Activated CD8-positive, alpha-beta memory T cell treated with anti-CD3 and anti-CD28 coated beads, Interleukin-2, amount 10 ng/mL, durations not matched to agents 7 days and 5 days (primary cell): ENCODE results near the gene GOLGA6A. TPM values are rescaled to one million over a fixed set of nuclear protein-coding genes. Genes with fewer than 3 reads are reported as not detected.
"Not testable (repeated sequence)": the region's sequence is repeated elsewhere in the genome, so short reads cannot be mapped to it uniquely, and the experiment has no call there.

ENCODE experiments used
- ATAC-seq: fragments of 150-1000 bp; cut with Tn5 transposase; one replicate; pipeline ENCODE4 v1.10.0; 2021; ENCODE audit warnings: moderate library complexity
- CTCF ChIA-PET: fragments of 350-600 bp; sonication (Branson Sonifier 250); formaldehyde crosslinking; loops from one replicate; lab custom pipeline; 2021; ENCODE audit warnings: antibody characterized with exemption; lab: Charles Lee
- DNase-seq: peaks from one replicate; pipeline ENCODE4 v3.0.0-alpha.2; 2020
- H3K27ac Mint-ChIP-seq: one replicate; pipeline ENCODE4 v1.8.0; 2021; ENCODE audit warnings: mild to moderate bottlenecking, mixed read lengths
- H3K27me3 Mint-ChIP-seq: one replicate; pipeline ENCODE4 v1.8.0; 2021; ENCODE audit warnings: mixed read lengths
- H3K36me3 Mint-ChIP-seq: one replicate; pipeline ENCODE4 v1.8.0; 2021; ENCODE audit warnings: mild to moderate bottlenecking, mixed read lengths
- H3K4me1 Mint-ChIP-seq: one replicate; pipeline ENCODE4 v1.8.0; 2021; ENCODE audit warnings: mixed read lengths
- H3K4me3 Mint-ChIP-seq: one replicate; pipeline ENCODE4 v1.8.0; 2021; ENCODE audit warnings: mild to moderate bottlenecking, moderate library complexity, mixed read lengths
- H3K9me3 Mint-ChIP-seq: one replicate; pipeline ENCODE4 v1.8.0; 2022; ENCODE audit warnings: low read depth, mixed read lengths
- total RNA-seq, 2 experiments: library from RNA; stranded (reverse); gene quantifications; one replicate each; pipeline ENCODE4 v1.2.3, GENCODE V29; 2021

Gene GOLGA6A
- total RNA-seq, 2 experiments from 2014 or later = not detected

DNA sequence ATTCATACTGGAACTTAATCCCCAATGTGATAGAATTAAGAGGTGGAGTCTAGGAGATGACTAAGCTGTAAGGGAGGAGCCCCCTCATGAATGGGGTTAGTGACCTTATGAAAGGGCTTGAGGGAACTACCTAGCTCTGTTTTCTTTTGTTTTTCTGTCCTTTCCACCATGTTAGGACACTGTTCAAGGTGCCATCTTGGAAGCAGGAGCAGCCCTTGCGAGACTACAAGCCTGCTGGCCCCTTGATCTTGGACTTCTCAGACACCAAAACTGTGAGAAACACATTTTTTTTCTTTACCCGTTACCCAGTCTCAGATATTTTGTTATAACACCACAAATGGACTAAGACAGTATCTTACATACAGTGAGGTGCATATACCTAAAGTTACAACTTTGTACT, 26.5 kb downstream of the GOLGA6A start:
- ATAC-seq (no peak), DNase-seq (no peak)
- CTCF ChIA-PET = interaction anchor here (0.6 to 14.2 kb wide), 3 partner anchors 8 to 912 kb away, joined by 3 to 174 read pairs (median 4); no protein-coding TSS in a partner anchor
- no peak overlapping the region for H3K27ac Mint-ChIP-seq
- H3K9me3 Mint-ChIP-seq = no peaks in the 10 kb centered on the region
- H3K36me3 Mint-ChIP-seq = no peaks in the 10 kb centered on the region
- H3K4me1 Mint-ChIP-seq = peaks cover 22% of the 10 kb centered on the region
- H3K27me3 Mint-ChIP-seq = peaks cover 3% of the 10 kb centered on the region
- no peak overlapping the region for H3K4me3 Mint-ChIP-seq

DNA sequence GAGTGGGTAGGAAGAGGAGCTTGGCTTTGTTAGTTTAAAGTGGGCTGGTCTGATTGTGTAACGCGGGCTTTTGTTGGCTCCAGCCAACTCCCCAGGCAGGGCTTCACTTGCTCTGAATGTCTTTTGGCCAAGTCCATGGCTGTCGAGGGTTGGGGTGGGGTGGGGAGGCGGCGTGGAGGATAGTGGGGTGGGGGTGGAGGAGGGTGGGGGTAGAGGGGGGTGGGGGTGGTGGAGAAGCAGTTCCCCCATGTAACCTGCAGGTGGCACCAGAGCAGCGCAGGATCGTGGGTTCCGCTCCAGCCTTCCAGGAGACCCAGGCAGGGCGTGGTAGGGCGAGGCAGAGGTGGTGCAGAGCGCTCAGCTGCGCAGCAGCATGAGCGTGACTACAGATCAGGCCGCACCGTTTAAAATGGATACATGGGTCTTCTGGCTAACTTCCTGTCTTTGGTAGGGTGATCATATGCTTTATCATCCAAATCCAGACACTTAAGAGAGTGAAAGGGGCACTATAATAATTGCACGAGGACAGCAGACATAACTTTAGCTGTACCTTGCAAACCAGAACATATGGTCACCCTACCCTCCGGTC, 28.3 kb downstream of the GOLGA6A start:
- Mint-ChIP-seq H3K27me3 (peaks cover 3% of the 10 kb centered on the region), H3K9me3 (no peaks in the 10 kb centered on the region), H3K4me3 (no peak overlapping the region), H3K27ac (no peak overlapping the region), H3K36me3 (no peaks in the 10 kb centered on the region), H3K4me1 (peaks cover 11% of the 10 kb centered on the region)
- ATAC-seq = peak; percentile 98
- CTCF ChIA-PET = interaction anchor here (0.7 to 14.2 kb wide), 16 partner anchors 8 to 975 kb away, joined by 3 to 174 read pairs (median 4); partner anchors contain the start of gene SCAMP5
- DNase-seq = peak; percentile 84

DNA sequence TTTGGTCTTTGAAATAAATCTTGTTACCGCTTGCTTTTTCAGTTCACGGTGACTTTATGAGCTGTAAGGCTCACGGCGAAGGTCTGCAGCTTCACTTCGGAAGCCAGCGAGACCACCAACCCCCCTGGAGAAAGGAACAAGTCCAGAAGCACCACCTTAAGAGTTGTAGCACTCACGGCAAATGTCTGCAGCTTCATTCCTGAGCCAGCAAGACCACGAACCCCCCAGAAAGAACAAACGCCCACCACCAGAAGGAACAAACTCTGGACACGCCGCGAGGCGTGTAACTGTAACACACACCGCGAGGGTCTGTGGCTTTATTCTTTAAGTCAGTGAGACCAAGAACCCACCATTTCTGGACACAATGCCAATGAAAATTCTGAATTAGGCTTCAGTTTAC, 28.8 kb downstream of the GOLGA6A start:
- CTCF ChIA-PET = interaction anchor here (0.8 to 14.2 kb wide), 11 partner anchors 8 to 976 kb away, joined by 3 to 174 read pairs (median 5); no protein-coding TSS in a partner anchor
- Mint-ChIP-seq H3K4me3 (no peak overlapping the region), H3K4me1 (peaks cover 12% of the 10 kb centered on the region), H3K9me3 (no peaks in the 10 kb centered on the region), H3K36me3 (no peaks in the 10 kb centered on the region), H3K27ac (no peak overlapping the region), H3K27me3 (peaks cover 3% of the 10 kb centered on the region)
- DNase-seq (no peak), ATAC-seq (no peak)

DNA sequence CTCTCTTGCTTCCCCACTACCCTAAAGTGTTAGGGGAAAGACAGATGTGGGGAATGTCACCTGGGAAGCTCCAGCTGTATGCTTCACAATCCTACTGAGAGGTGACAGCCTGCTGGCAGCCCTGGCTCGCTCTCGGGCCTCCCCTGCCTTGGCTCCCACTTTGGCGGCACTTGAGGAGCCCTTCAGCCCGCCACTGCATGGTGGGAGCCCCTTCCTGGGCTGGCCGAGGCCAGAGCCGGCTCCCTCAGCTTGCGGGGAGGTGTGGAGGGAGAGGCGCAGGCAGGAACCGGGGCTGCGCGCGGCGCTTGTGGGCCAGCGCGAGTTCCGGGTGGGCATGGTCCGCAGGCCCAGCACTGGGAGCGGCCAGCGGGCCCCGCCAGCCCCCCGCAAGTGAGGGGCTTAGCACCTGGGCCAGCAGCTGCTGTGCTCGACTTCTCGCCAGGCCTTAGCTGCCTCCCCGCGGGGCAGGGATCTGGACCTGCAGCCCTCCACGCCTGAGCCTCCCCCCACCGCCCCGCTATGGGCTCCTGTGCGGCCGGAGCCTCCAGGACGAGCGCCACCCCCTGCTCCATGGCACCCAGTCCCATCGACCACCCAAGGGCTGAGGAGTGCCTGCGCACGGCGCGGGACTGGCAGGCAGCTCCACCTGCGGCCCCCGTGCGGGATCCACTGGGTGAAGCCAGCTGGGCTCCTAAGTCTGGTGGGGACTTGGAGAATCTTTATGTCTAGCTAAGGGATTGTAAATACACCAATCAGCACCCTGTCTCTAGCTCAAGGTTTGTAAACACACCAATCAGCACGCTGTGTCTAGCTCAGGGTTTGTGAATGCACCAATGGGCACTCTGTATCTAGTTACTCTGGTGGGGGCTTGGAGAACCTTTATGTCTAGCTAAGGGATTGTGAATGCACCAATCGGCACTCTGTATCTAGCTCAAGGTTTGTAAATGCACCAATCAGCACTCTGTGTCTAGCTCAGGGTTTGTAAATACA, 29.8 kb downstream of the GOLGA6A start:
- ATAC-seq, H3K36me3 Mint-ChIP-seq, H3K4me3 Mint-ChIP-seq, DNase-seq, H3K9me3 Mint-ChIP-seq, H3K27me3 Mint-ChIP-seq, H3K27ac Mint-ChIP-seq: not testable (repeated sequence)
- peaks cover 20% of the 10 kb centered on the region for H3K4me1 Mint-ChIP-seq
- CTCF ChIA-PET = interaction anchor here (0.8 to 14.2 kb wide), 13 partner anchors 7 to 977 kb away, joined by 3 to 174 read pairs (median 4); no protein-coding TSS in a partner anchor

DNA sequence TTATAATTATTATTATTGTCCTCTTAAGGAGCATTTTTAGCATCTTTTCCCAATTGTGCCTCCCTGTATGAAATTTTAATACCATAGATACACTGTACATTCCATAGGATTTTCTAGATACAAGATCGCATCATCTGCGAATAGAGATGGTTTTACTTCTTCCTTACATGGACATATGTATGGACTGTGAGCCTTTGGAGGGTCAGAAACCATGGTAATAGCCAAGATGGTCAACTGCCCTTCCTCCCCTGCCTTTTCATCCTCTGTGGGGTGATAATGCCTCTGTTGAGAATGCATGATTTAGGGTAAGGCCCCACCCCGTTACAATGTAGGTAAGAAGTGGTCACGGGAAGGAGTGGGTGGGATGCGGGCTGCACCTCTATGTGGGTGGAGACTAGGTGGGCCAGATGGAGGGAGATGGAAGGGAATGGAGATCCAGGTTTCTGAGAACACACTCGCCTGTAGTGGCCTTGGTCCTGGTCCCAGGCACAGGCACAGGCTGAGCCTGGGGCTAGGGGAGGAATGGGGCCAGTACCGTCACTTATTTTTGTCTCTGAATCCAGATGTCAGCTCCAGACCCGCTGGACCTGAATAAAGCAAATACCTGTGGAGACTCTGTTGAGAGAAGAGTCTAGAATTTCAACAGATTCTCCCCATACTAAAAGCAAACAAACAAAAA, 31.7 kb downstream of the GOLGA6A start:
- DNase-seq (no peak), ATAC-seq (no peak)
- Mint-ChIP-seq H3K4me1 (peaks cover 23% of the 10 kb centered on the region), H3K9me3 (no peaks in the 10 kb centered on the region), H3K27ac (no peak overlapping the region), H3K27me3 (peaks cover 3% of the 10 kb centered on the region), H3K4me3 (no peak overlapping the region), H3K36me3 (no peaks in the 10 kb centered on the region)
- CTCF ChIA-PET = interaction anchor here (1.5 to 14.2 kb wide), 2 partner anchors 81 to 100 kb away, joined by 3 to 174 read pairs; no protein-coding TSS in a partner anchor

DNA sequence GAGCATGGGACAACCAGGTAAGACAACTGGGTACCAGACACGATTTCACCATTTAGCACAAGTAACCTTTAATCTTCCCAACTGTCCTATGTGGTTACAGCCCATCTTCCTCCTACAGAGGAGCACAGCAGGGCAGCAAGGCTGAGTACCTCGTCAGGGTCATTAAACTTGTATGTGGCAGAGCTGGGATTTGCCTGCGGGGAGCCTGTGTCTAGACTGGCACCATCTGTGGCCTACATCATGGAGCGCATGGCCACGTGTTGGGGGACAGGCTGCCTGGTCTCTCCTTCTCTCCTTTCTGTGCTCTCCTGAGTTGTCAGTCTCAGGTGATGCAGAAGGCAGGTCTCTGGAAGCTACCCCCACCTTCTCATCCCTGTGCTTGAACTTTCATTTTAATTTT, 32.2 kb downstream of the GOLGA6A start:
- no peak overlapping the region for H3K27ac Mint-ChIP-seq
- H3K36me3 Mint-ChIP-seq = no peaks in the 10 kb centered on the region
- H3K27me3 Mint-ChIP-seq = peaks cover 1% of the 10 kb centered on the region
- no peak overlapping the region for H3K4me3 Mint-ChIP-seq
- no peak for ATAC-seq
- CTCF ChIA-PET = interaction anchor here (0.9 to 14.2 kb wide), 5 partner anchors 44 to 907 kb away, joined by 3 to 174 read pairs (median 3); partner anchors contain the start of gene RPP25
- no peak for DNase-seq
- no peaks in the 10 kb centered on the region for H3K9me3 Mint-ChIP-seq
- H3K4me1 Mint-ChIP-seq = peaks cover 23% of the 10 kb centered on the region

DNA sequence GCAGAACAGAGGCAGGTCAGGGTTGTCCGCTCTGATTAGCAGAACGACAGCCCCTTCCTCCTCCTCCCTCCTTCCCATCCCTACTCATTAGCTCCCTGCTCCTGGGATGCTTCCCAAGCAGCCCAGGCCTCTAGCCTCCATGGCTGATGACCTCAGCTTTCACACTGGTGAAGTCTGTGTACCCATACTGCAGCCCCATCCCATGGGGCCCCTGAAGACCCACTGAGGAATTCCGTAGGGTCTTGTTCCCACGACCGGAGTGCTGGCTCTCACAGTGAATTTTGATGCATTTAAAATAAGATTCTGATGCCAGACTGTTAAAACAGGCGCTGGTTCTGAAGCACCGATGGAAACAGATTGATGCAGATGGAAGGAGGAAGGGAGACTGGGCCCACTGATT, 36.1 kb downstream of the GOLGA6A start:
- Mint-ChIP-seq H3K4me1 (peaks cover 12% of the 10 kb centered on the region), H3K36me3 (no peaks in the 10 kb centered on the region), H3K27ac (no peak overlapping the region), H3K9me3 (no peaks in the 10 kb centered on the region), H3K27me3 (no peaks in the 10 kb centered on the region), H3K4me3 (no peak overlapping the region)
- no peak for ATAC-seq
- CTCF ChIA-PET = interaction anchor here (1.3 to 14.2 kb wide), 4 partner anchors 7 to 76 kb away, joined by 4 to 174 read pairs (median 20); no protein-coding TSS in a partner anchor
- DNase-seq = no peak

DNA sequence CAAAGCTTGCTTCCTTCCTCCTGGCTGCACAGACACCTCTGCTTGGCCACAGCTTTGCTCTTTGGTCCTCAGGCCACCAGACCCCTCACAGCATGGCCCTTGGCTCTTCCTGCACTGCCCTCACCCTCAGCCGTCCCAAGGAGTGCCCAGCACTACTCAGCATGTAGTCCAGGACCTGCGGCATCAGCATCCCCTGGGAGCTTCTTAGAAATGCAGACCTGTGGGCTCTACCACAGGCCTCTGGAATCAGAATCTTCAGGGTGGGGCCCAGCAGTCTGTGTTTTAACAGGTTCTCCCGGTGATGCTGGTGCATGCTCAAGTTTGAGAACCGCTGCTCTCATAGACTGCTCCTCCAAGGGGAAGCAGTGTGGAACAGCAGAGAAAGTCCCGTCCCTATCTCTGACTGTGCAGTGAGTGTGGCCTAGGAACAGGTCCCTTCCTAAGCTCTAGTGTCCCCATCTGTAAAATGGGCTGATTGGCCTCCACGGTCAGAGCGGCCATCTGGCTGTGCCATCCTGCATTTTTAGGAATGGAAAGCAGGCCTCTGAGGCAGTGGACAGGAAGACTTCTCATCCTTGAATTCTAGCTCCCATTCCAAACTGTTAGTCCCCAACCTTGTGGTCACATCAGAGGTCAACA, 36.6 kb downstream of the GOLGA6A start:
- H3K27ac Mint-ChIP-seq = no peak overlapping the region
- DNase-seq = no peak
- no peaks in the 10 kb centered on the region for H3K27me3 Mint-ChIP-seq
- peaks cover 12% of the 10 kb centered on the region for H3K4me1 Mint-ChIP-seq
- H3K4me3 Mint-ChIP-seq = no peak overlapping the region
- no peaks in the 10 kb centered on the region for H3K9me3 Mint-ChIP-seq
- H3K36me3 Mint-ChIP-seq = no peaks in the 10 kb centered on the region
- no peak for ATAC-seq
- CTCF ChIA-PET = interaction anchor here (1.2 to 14.2 kb wide), 4 partner anchors 8 to 76 kb away, joined by 3 to 174 read pairs (median 8); no protein-coding TSS in a partner anchor

DNA sequence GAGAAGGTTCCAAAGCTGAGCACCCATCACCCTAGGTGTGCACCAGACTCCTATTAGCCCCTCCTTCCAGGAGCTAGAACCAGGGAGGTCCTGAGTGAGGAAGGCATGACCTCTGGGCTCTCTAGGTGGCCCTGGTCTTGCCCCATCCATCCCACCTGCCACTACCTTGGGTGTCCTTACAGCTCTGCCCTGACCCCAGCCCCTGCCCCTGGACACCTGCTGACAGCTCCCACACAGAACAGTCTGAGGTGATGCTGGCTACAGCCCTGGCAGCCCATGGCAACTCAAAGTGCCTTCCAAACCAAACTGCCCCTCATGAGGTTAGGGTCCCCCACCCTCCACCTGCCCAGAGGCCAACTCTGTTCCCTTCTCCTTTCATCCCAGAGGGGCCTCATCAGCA, 37.2 kb downstream of the GOLGA6A start:
- ATAC-seq (no peak), DNase-seq (no peak)
- H3K27me3 Mint-ChIP-seq = no peaks in the 10 kb centered on the region
- no peak overlapping the region for H3K27ac Mint-ChIP-seq
- CTCF ChIA-PET = interaction anchor here (1.2 to 14.2 kb wide), 3 partner anchors 8 to 75 kb away, joined by 3 to 174 read pairs (median 4); no protein-coding TSS in a partner anchor
- no peaks in the 10 kb centered on the region for H3K9me3 Mint-ChIP-seq
- peaks cover 12% of the 10 kb centered on the region for H3K4me1 Mint-ChIP-seq
- no peak overlapping the region for H3K4me3 Mint-ChIP-seq
- H3K36me3 Mint-ChIP-seq = no peaks in the 10 kb centered on the region

DNA sequence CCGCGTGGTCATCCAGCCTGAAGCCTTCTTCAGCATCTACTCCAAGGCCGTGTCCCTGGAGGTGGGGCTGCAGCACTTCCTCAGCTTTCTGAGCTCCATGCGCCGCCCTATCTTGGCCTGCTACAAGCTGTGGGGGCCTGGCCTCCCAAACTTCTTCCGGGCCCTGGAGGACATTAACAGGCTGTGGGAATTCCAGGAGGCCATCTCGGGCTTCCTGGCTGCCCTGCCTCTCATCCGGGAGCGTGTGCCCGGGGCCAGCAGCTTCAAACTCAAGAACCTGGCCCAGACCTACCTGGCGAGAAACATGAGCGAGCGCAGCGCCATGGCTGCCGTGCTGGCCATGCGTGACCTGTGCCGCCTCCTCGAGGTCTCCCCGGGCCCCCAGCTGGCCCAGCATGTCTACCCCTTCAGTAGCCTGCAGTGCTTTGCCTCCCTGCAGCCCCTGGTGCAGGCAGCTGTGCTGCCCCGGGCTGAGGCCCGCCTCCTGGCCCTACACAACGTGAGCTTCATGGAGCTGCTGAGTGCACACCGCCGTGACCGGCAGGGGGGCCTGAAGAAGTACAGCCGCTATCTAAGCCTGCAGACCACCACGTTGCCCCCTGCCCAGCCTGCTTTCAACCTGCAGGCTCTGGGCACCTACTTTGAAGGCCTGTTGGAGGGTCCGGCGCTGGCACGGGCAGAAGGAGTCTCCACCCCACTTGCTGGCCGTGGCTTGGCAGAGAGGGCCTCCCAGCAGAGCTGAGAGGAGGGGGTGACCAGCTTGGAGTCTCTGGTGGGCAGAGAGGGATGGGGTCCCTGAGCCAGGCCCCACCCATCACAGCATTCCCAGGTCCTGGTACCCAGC, 37.9 kb downstream of the GOLGA6A start:
- ATAC-seq (no peak), DNase-seq (no peak)
- H3K27me3 Mint-ChIP-seq = no peaks in the 10 kb centered on the region
- CTCF ChIA-PET = interaction anchor here (1.1 to 14.2 kb wide), 5 partner anchors 9 to 74 kb away, joined by 3 to 174 read pairs (median 4); no protein-coding TSS in a partner anchor
- no peak overlapping the region for H3K27ac Mint-ChIP-seq
- H3K4me1 Mint-ChIP-seq = peaks cover 12% of the 10 kb centered on the region
- no peaks in the 10 kb centered on the region for H3K36me3 Mint-ChIP-seq
- no peaks in the 10 kb centered on the region for H3K9me3 Mint-ChIP-seq
- H3K4me3 Mint-ChIP-seq = no peak overlapping the region

DNA sequence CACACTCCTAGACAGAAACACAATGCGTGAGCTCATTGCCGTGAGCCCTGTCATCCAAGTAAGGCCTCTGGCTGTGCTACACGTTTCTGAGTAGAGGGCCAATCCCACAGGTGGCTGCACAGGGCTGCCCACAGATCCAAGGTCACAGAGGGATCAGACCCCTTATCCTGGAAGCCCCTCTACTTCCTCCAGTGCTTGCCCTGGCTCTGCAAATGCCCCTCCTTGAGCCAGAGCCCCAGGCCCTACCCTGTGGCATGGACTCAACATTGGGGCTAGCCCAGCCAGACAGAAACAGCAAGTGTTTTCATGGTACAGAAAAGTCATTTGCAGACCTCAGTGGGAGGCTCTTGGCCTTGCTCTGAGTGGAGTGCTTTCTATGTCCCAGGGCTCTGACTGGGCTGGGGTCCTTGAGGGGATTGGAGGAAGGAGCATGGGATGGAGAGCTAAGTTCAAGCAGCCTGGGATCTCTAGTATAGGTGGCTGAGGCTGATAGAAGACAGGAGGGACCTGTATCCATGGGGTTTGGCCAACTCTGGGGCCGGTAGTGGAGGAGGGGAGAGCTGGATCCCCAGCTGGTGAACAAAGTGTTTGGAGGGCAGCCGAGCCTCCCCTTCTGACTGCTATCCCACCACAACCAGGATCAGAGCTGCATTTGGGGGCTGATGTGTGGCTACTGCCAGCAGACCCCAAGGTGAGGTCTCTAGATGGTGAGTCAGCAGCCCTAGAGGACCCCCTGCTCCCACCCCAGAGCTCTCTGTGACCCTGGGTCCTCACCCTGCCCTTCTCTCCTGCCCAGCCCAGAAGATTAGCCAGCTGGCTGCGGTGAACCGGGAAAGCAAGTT, 38.7 kb downstream of the GOLGA6A start:
- no peaks in the 10 kb centered on the region for H3K9me3 Mint-ChIP-seq

More for the DNA sequence above, 38.7 kb downstream of the GOLGA6A start:
- CTCF ChIA-PET = interaction anchor here (1.1 to 14.2 kb wide), 4 partner anchors 9 to 73 kb away, joined by 3 to 174 read pairs (median 4); no protein-coding TSS in a partner anchor
- DNase-seq (no peak), ATAC-seq (no peak)
- Mint-ChIP-seq H3K27me3 (no peaks in the 10 kb centered on the region), H3K4me3 (no peak overlapping the region), H3K27ac (no peak overlapping the region), H3K36me3 (no peaks in the 10 kb centered on the region), H3K4me1 (peaks cover 12% of the 10 kb centered on the region)
